Measurements from ENCODE around the gene C2CD4D.
"Not testable (repeated sequence)": the region's sequence is repeated elsewhere in the genome, so short reads cannot be mapped to it uniquely, and the experiment has no call there.

Gene C2CD4D

DNA sequence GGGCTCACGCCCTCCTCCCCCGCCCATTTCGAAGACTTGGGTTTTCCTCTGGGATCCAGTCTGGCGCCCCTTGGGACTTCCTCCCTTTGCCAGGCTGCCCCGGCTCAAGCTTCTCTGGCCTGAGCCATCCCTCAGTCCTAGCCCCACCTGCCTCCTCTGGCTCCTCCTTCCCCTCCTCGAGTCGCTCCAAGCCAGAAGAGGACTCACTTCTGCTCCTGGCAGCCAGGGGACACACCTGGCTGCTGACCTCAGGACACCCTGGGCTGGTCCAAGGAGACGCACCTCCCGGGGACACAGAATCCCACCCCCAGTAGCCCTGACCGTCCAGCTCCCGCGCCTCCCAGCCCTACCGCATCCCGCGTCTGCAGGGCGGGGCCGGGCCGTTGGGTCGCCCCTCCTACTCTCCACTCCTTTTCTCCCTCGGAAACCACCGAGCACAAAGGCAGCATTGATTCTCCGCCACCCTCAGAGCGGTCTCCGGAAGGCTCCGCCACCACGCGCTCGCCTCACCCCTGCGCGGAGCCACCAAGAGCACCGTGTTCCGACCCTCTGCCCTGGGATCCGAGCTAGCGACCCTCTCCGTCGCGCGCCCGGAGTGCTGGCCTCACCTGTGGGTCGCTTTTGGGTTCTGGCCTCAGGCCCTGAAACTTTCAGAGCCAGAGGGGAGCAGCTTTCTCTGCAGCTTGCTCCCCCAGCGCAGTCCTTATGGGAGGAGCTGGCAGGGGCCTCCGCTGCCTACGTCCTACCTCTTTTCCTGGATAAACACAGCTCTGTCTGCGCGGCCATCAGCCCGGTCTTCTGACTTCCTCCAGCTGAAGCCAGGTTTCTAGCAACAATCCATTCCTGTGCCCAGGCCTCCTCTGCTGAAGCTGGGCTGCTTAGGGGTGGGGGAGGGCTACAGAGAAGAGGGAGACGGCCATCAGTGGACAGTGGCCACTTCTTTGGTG, at the start of gene C2CD4D:
Gene C2CD4D (minus strand): TSS at position 364 of the 947 bp plus-strand sequence. CDS start 831 bp downstream, outside the sequence.
- DNase-seq (ENCODE audit: low spot score) = no peak

DNA sequence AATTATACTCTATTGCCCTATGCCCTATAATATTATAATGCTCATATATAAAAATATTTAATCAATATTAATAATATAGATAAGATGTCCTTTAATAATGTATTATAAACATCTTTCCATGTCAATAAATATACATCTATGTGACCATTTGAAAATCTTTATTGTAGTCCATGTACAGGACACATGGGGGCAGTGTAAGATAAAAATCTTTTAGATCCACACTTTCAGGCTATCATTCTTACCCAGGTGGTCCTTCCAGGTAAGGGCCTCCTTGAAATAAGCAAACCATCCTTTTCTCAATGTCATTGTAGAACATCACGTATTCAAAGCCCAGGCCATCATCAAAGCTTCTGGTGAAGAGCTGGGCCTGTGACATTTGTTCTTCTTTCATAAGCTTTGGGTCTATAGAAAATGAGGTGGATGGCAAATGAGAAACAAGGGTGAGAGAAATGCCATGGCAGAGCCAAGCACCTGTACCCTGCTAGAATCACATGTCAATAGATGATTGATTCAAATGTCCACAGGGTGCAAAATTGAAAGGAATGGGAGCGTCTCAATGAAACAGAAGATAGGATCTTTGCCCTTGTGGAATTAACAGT, 49.5 kb upstream of the C2CD4D start:
- DNase-seq (ENCODE audit: low spot score) = no peak

DNA sequence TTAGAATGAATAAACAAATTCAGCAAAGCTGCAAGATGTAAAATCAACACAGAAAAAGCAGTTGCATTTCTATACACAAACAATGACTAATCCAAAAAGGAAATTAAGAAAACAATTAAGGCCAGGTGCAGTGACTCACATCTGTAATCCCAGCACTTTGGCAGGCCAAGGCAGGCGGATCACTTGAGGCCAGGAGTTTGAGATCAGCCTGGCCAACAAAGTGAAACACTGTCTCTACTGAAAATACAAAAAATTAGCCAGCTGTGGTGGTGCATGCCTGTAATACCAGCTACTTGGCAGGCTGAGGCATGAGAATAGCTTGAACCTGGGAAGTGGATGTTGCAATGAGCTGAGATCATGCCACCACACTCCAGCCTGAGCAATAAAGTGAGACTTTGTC, 47.4 kb upstream of the C2CD4D start:
- peak; percentile 60 for DNase-seq (ENCODE audit: low spot score)

DNA sequence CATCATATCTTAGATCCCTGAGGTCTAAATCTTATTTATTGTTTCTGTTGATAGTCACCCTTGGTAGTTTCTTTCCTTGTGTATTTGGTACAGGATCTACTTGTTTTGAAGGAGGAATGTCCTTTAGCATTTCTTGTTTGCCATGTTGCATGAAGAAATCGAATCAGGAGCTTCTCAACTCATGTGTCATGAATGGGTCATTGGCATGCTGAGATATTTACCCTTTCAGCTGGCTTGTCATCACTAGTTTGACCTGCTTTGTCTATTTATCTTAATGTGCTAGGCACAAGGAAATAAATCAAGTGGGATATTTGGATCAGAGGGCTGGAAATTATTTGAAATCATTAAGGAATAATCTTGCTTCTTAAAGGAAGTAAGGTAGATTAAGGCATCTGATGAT, 45.9 kb upstream of the C2CD4D start:
- DNase-seq (ENCODE audit: low spot score) = no peak

DNA sequence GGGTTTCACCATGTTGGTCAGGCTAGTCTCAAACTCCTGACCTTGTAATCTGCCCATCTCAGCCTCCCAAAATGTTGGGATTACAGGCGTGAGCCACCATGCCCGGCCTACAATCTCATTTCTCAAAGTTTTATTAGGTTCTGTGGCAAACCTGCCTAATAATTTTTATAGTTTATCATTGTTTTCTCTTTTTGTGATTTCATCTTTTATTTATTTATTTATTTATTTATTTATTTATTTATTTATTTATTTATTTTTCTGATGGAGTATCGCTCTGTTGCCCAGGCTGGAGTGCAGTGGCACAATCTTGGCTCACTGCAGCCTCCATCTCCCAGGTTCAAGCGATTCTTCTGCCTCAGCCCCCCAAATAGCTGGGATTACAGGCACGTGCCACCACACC, 45.3 kb upstream of the C2CD4D start:
- DNase-seq (ENCODE audit: low spot score) = not testable (repeated sequence)

DNA sequence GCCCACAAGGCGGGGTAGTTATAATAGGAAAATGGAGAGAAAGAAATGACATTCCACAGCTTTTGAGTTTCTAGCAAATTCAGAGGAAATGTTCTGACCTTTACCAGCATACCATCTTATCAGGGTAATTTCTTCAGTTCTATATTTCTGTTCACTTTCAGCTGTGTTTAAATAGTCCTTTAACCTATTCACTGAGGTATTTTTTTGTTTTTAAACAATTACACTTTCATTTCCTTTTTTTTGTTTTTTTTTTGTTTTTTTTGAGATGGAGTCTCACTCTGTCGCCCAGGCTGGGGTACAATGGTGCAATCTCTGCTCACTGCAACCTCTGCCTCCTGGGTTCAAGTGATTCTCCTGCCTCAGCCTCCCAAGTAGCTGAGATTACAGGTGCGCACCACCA, 44.8 kb upstream of the C2CD4D start:
- not testable (repeated sequence) for DNase-seq (ENCODE audit: low spot score)

DNA sequence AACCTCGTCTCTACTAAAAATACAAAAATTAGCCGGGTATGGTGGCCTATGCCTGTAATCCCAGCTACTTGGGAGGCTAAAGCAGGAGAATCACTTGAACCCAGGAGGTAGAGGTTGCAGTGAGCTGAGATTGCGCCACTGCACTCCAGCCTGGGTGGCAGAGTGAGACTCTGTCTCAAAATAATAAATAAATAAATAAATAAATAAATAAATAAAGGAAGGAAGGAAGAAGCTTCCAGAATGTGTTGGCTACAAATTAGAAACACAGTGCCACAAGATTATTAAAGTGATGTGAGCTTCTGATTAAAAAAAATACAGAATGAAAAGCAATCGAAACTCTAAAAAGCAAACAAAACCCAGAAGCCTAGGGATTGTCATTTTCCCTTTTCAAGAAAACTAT, 44.3 kb upstream of the C2CD4D start:
- DNase-seq (ENCODE audit: low spot score) = not testable (repeated sequence)

DNA sequence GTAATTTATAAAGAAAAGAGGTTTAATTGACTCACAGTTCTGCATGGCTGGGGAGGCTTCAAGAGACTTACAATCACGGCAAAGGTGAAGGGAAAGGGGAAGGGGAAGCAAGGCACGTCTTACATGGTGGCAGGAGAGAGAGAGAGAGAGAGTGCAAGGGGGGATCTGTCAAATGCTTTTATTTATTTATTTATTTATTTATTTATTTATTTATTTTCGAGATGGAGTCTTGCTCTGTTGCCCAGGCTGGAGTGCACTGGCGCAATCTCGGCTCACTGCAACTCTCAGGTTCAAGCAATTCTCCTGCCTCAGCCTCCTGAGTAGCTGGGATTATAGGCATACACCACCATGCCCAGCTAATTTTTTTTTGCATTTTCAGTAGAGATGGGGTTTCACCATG, 43.3 kb upstream of the C2CD4D start:
- DNase-seq (ENCODE audit: low spot score) = not testable (repeated sequence)

DNA sequence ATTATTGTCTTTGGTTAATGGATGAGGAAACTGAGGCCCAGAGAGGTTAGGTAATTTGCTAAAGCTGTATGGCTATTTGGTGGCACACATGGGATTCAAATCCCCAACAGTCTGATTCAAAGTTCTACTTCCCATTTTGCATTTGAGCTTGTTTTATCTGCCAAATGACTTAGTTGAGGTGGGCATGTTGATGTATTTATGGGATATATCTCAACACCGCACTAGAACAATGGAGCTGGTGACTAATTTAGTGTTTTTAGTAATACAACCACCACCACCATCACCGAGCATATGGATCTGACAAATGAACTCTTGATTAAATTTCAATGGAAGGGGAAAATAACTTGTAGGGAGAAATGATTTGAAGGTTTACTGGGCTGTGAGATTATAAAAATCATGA, 42.8 kb upstream of the C2CD4D start:
- DNase-seq (ENCODE audit: low spot score) = no peak

DNA sequence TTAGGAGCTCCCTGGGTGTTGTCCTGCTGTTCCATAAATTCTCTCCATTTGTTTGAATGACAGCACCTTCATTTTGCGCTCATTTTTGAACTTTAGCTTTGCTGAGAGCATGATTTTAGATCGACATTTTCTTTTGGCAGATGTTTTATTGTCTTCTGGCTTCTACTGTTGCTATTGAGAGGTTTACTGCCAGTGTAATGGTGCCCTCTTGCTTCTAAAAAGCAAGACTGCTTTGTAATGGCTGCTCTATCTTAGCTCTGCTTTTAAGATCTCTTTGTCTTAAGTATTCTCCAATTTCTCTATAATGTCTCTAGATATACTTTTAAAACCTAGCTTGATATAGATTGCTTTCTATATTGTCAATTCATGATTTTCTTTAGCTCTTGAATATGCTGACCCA, 41.9 kb upstream of the C2CD4D start:
- no peak for DNase-seq (ENCODE audit: low spot score)

DNA sequence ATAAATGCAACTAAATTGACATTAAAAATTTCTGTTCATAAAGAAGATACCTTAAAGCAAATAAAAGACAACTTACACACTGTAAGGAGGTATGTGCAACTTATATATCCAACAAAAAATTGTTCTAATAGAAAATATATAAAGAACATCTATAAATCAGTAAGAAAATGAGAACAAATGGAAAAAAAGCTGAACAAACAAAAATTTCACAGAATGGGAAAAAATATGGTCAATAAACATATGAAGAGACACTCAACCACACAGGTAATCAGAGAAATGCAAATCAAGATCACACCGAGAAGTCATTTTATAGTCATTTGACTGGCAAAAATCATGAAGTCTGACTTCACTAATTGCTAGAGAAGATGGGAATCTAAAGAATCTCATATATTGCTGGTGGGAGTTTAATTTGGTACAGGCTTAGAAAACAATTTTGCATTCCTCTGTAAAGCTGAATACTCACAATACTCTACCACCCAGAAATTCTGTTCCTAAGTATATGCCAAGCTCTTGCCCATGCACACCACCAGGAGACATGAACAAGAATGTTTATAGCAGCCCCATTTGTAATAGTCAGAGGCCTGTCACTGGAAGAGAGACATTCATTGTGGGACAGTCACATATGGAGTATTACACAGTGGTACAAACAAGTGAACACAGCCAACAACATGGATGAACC, 35.9 kb upstream of the C2CD4D start:
- no peak for DNase-seq (ENCODE audit: low spot score)

DNA sequence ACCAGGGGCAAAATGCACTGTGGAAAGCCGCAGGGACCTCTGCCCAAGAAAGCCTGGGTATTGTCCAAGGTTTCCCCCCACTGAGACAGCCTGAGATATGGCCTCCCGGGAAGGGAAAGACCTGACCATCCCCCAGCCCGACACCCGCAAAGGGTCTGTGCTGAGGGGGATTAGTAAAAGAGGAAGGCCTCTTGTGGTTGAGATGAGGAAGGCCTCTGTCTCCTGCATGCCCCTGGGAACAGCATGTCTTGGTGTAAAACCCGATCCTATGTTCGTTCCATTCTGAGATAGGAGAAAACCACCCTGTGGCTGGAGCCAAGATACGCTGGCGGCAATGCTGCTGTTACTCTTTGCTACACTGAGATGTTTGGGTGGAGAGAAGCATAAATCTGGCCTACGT, 33.2 kb upstream of the C2CD4D start:
- DNase-seq (ENCODE audit: low spot score) = not testable (repeated sequence)

DNA sequence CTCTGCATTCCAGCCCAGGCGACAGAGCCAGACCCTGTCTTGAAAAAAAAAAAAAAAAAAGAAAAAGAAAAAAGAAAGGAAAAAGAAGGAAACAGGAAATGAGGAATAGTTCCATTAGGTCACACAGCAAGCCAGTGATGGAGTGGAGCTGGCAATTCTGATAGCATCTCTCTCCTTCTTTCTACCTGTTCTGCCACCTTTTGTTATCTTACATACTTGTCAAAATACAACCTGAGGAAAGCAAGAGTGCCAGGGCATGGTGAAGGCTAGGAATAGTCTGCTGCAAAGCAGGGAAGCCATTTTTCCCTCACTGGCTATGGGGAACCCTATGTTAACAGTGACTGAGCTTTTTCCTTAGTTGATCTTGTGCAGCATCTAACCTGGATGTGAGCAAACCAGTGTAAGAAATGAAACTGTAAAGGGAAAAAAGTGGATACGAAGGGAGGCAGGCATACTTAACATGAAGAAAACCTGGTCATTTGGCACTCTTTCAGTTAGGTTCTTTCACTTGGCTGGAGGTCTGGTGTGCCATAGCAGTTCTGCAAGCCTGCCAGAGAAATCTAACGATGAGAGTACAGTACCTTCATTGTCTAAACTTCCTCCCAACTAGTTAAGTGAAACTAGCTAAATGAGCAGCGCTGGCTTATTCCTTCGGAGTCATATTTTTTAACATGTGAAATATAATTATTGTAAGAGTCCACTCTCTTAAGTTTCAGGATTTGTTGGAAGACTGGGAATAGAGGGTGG, 31.8 kb upstream of the C2CD4D start:
- no peak for DNase-seq (ENCODE audit: low spot score)

DNA sequence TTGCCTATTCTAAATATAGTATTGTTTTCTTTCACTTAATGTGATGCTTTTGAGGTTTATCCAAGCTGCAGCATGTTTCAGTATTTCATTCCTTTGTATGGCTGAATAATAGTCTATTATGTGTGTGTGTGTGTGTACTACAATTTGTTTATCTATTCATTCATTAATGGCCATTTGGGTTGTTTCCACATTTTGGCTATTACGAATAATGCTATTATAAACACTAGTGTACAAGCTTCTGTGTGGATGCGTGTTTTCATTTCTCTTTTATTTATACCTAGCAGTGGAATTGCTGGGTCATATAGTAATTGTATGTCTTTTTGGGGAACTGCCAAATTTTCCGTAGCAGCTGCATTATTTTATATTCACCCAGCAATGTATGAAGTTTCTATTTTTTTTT, 28.9 kb upstream of the C2CD4D start:
- no peak for DNase-seq (ENCODE audit: low spot score)

DNA sequence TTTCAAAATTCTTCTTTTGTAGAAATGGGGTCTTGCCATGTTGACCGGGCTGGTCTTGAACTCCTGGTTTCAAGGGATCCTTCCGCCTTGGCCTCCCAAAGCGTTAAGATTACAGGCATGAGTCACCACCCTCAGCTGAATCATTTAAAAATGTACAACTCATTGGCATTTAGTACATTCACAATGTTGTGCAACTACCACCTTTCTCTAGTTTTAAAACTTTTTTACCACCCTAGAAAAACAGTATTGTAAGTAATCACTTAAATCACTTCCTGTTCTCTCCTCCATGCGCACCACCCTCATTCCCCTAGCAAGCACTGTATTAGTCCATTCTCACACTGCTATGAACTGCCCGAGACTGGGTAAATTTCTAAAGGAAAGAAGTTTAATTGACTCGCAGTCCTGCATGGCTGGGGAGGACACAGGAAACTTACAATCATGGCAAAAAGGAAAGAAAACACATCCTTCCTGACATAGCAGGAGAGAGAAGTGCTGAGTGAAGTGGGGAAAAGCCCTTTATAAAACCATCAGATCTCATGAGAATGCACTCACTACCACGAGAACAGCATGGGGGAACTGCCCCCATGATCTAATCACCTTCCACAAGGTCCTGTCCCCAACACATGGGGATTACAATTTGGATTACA, 28.3 kb upstream of the C2CD4D start:
- no peak for DNase-seq (ENCODE audit: low spot score)

DNA sequence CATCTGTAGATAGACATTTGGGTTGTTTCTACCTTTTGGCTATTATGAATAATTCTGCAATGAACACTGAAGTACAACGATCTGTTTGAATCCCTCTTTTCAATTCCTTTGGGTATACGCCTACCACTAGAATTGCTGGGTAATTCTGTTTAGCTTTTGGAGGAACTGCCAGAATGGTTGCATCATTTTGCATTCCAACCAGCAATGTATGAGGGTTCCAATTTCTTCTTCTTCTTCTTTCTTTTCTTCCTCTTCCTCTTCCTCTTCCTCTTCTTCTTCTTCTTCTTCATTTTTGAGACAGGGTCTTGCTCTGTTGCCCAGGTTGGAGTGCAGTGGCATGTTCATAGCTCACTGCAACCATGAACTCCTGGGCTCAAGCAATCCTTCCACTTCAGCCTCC, 27.7 kb upstream of the C2CD4D start:
- no peak for DNase-seq (ENCODE audit: low spot score)

DNA sequence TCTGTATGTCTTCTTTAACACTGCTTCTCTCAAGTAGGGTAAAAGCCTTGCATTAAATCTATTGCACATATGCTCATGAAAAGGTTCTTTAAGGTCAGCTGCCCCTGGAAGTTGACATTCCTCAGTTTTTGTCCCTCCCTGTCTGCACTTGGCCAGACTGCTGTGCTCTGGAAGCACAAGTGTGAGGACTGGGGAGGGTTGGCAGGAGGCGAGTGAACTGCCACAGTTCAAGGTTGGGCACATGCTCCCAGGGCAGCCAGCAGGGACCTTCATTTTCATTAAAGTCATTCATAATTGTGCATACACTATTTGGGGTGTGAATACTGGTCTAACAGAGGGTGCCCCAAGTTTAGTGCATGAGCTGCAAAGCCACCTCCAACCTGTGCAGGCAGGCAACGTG, 24.8 kb upstream of the C2CD4D start:
- DNase-seq (ENCODE audit: low spot score) = no peak

DNA sequence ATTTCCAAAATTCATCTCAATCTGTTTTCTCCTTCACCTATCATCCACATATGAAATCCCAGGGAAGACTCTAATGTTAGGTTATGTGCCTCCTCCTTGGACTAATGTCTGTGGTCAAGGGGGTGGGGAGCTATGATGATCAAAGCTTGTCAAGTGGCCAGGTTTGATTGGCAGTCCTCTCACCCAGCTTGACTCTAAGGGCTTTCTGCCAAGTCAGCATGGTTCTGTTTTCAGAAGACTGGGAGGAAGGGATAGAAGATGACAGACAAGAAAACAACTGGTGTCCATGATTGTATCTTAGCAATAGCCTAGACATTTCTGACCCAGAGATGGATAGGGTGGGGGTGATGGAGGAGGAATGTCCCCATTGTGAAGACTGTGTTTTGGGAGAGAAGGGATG, 23.0 kb upstream of the C2CD4D start:
- no peak for DNase-seq (ENCODE audit: low spot score)

DNA sequence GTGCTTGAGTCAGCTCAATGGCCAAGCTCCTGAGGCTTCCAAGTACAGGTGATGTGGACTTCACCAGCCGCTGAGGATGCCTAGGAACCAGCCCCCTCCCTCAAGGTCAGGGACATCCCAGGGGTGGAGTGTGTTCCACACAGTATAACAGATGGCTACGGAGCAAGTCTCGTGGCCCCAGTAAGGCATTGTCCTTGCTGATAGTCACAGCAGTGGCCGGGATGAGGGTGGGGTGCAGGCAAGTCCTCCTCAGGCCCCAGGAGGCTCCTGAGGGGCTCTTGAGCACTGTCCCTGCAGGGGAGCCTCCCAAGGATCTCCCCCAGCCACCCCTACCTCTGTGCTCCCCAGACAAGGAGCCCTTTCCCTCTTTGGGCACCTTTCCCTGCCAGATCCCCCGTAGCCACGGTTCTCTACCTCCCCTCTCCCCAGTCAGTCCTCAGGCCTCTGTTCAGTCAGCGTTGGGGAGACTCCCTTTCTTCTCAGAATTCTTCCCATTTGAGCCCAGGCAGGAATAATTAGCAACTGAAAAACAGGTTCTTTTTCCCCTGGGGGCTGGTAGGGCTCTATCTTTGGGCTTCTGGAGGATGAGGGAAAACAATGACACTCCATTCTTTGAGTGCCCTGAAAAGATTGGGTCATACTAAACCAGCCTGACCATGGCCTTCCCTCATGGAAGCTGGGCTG, 21.0 kb upstream of the C2CD4D start:
- no peak for DNase-seq (ENCODE audit: low spot score)

DNA sequence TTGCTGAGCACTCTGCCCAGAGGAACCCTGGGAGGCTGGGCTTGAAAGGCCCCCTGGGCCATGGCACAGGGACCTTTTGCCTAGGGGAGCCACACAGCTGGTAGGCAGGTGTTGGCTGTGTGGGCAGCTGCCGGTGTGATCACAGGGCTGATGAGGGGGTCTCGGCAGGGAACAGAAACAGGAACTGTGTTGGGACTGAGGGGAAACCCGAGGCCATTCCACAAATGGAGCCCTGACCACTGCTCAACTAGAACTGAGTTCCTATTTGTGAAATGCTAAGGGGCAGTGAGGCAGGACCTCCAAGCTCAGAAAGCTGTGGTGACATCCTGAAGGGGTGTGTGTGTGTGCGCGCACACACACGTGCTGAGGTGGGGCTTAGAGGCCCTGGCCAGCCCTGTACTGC, 20.3 kb upstream of the C2CD4D start:
- no peak for DNase-seq (ENCODE audit: low spot score)

All from kidney capillary endothelial cell (primary cell).